Left ventricle myocardium inferior (tissue), 1 donor: ENCODE data around the gene CCDC183. TPM values are rescaled to one million over a fixed set of nuclear protein-coding genes. Genes with fewer than 3 reads are reported as not detected.
"Not testable (repeated sequence)": the region's sequence is repeated elsewhere in the genome, so short reads cannot be mapped to it uniquely, and the experiment has no call there.

Experiments
- DNase-seq: peaks from one replicate; pipeline ENCODE4 v3.0.0-alpha.2; 2020
- H3K27ac ChIP-seq: fragments of 200-600 bp; replicated peaks from 2 replicates; pipeline ENCODE4 v1.8.0; 2021
- H3K27me3 ChIP-seq: fragments of 200-600 bp; 2 replicates; pipeline ENCODE4 v1.8.0; 2021; ENCODE audit warnings: low read depth
- H3K36me3 ChIP-seq: fragments of 200-600 bp; 2 replicates; pipeline ENCODE4 v1.8.0; 2021
- H3K4me1 ChIP-seq: fragments of 200-600 bp; 2 replicates; pipeline ENCODE4 v1.8.0; 2021
- H3K4me3 ChIP-seq: fragments of 200-600 bp; 2 replicates; pipeline ENCODE4 v1.8.0; 2021; ENCODE audit warnings: mild to moderate bottlenecking, moderate library complexity
- H3K9me3 ChIP-seq: fragments of 200-600 bp; replicated peaks from 2 replicates; pipeline ENCODE4 v1.8.0; 2021
- CTCF ChIP-seq: fragments of 200-600 bp; IDR thresholded peaks from 2 replicates; pipeline ENCODE4 v1.8.0; 2021; ENCODE audit warnings: antibody characterized with exemption, mild to moderate bottlenecking, borderline replicate concordance
- intact Hi-C: fragments of 100-400 bp; cut with micrococcal nuclease; formaldehyde crosslinking; loops from one replicate; pipeline ENCODE4 v1.11.0; 2022
- total RNA-seq: library from RNA; stranded (reverse); fragmentation: NEBNext Ultra II Directional; extraction: Animal tissue kit (Norgen Biotek cat#: 25700); gene quantifications from one replicate; pipeline ENCODE4 v1.2.1, GENCODE V29; 2021
- donor health status: DM: no; HTN: yes; CAD: no; lungs with severe emphysema.

The CCDC183 gene
- total RNA-seq, 1 donor from 2014 or later, result 2.1 TPM

GRCh38 chr9:136835162-136835931, 39.2 kb downstream of the CCDC183 start:
- no peaks in the 10 kb centered on the region for H3K27me3 ChIP-seq
- H3K4me1 ChIP-seq, result no peaks in the 10 kb centered on the region
- no peak overlapping the region for H3K4me3 ChIP-seq
- H3K9me3 ChIP-seq, result no peaks in the 10 kb centered on the region
- DNase-seq, result peak; percentile 4
- intact Hi-C loops, result no loop called here
- no peak overlapping the region for H3K27ac ChIP-seq
- TF ChIP-seq CTCF, result no peak
- H3K36me3 ChIP-seq, result peaks cover 77% of the 10 kb centered on the region

GRCh38 chr9:136835932-136836904, 40.1 kb downstream of the CCDC183 start:
- Histone ChIP-seq H3K4me3 (no peak overlapping the region), H3K36me3 (peaks cover 71% of the 10 kb centered on the region), H3K27me3 (no peaks in the 10 kb centered on the region), H3K4me1 (peaks cover 4% of the 10 kb centered on the region), H3K9me3 (no peaks in the 10 kb centered on the region), H3K27ac (no peak overlapping the region)
- peak; percentile 9 for DNase-seq
- intact Hi-C loops, result no loop called here
- TF ChIP-seq CTCF, result no peak

GRCh38 chr9:136837146-136837855, 41.2 kb downstream of the CCDC183 start:
- peak; percentile 4 for DNase-seq
- peaks cover 60% of the 10 kb centered on the region for H3K36me3 ChIP-seq
- no peaks in the 10 kb centered on the region for H3K9me3 ChIP-seq

GRCh38 chr9:136837856-136838277, 41.7 kb downstream of the CCDC183 start:
- H3K9me3 ChIP-seq, intact Hi-C loops, H3K4me3 ChIP-seq, DNase-seq, H3K27me3 ChIP-seq, H3K27ac ChIP-seq: not testable (repeated sequence)
- Histone ChIP-seq H3K36me3 (peaks cover 56% of the 10 kb centered on the region), H3K4me1 (peaks cover 21% of the 10 kb centered on the region)

More at GRCh38 chr9:136837146-136837855, 41.2 kb downstream of the CCDC183 start:
- Histone ChIP-seq H3K4me1 (peaks cover 15% of the 10 kb centered on the region), H3K4me3 (no peak overlapping the region), H3K27ac (no peak overlapping the region), H3K27me3 (no peaks in the 10 kb centered on the region)
- no peak for TF ChIP-seq CTCF
- intact Hi-C loops, result no loop called here

GRCh38 chr9:136838314-136839228, 42.4 kb downstream of the CCDC183 start:
- no peak for TF ChIP-seq CTCF
- DNase-seq, result no peak
- Histone ChIP-seq H3K27me3 (peaks cover 7% of the 10 kb centered on the region), H3K4me1 (peaks cover 28% of the 10 kb centered on the region), H3K9me3 (no peaks in the 10 kb centered on the region), H3K27ac (no peak overlapping the region), H3K36me3 (peaks cover 56% of the 10 kb centered on the region), H3K4me3 (no peak overlapping the region)
- intact Hi-C loops, result no loop called here
